ENCODE measurements around the gene YJEFN3. TPM values are rescaled to one million over a fixed set of nuclear protein-coding genes. Genes with fewer than 3 reads are reported as not detected.
A peak's percentile ranks its signal among the peaks of the same experiment; 100 is the strongest.

YJEFN3 gene, protein sequence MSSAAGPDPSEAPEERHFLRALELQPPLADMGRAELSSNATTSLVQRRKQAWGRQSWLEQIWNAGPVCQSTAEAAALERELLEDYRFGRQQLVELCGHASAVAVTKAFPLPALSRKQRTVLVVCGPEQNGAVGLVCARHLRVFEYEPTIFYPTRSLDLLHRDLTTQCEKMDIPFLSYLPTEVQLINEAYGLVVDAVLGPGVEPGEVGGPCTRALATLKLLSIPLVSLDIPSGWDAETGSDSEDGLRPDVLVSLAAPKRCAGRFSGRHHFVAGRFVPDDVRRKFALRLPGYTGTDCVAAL
- total RNA-seq (2021; ENCODE audit: unreplicated experiment) (6.1 TPM), Bru-seq, nascent RNA (percentile 57 among the genes with signal in this experiment), BruChase-seq, experiment 1, labeled RNA remaining after a 2-hour chase (percentile 77 among the genes with signal in this experiment), BruChase-seq, experiment 2, labeled RNA remaining after a 6-hour chase (percentile 79 among the genes with signal in this experiment)
- 4.7 TPM for polyA plus RNA-seq (2012; ENCODE audit: insufficient read length)
- long read RNA-seq, partial matches to known transcripts: 7 of 7 reads
- long read RNA-seq, other reads (novel, unspliced or antisense): 0 of 7 reads

DNA sequence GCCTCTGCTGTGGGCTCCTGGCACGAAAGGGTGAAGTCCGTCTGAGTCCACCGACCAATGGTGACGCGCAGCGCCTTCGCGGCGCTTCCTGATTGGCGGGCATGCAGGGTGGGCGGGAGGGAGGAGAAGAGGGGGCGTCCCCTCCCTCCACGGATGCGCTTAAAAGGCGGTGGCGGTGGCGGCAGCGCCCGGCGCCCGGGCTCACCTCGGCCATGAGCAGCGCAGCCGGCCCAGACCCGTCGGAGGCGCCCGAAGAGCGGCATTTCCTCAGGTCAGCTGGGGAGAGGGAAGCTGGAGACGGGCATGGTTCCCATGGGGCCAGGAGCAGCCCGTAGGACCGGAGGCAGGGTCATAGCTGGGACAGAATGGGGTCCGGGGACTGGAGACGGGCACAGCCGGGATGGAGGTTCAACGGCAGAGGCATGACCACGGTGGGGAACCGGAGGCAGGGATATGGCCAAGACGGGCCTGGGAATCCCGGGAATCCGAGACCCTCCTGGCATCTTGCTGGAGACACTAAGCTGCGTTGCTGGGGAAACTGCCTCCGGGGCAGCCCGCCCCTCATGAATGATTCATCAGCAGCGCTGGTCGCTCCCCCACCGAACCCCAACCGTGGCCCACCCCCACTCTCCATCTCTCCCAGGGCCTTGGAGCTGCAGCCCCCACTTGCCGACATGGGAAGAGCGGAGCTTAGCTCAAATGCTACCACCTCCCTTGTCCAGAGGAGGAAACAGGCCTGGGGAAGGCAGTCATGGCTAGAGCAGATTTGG, at the start of gene YJEFN3:
Gene YJEFN3, plus strand, starts transcription at position 191 of the 770 bp plus-strand sequence. Its CDS starts 22 bp downstream, at position 213.
- no peak for DNase-seq (ENCODE audit: low read depth, low spot score)
- ChIA-PET CTCF (no interaction called here), POLR2A (no interaction called here)

DNA sequence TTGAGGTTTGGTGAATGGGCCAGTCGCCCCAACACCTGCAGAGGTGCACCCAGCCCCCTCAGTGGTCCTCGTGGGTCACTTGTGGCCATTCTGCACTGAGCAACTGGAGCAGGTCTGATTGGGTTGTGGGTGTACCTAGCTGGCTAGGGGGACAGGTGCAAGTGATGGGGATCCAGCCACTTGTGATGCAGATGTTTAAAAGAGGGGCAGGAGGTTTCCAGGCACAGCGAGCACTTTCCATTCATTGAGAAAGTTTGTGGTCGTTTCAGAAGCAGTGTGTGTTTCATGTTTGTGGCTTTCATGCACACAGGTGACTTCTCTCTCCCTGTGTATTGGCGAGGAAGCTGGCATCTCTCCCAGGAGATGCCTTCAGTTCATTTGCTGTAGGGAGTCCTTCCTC, 48.0 kb upstream of the YJEFN3 start:
- TF ChIP-seq, protein P1, sequence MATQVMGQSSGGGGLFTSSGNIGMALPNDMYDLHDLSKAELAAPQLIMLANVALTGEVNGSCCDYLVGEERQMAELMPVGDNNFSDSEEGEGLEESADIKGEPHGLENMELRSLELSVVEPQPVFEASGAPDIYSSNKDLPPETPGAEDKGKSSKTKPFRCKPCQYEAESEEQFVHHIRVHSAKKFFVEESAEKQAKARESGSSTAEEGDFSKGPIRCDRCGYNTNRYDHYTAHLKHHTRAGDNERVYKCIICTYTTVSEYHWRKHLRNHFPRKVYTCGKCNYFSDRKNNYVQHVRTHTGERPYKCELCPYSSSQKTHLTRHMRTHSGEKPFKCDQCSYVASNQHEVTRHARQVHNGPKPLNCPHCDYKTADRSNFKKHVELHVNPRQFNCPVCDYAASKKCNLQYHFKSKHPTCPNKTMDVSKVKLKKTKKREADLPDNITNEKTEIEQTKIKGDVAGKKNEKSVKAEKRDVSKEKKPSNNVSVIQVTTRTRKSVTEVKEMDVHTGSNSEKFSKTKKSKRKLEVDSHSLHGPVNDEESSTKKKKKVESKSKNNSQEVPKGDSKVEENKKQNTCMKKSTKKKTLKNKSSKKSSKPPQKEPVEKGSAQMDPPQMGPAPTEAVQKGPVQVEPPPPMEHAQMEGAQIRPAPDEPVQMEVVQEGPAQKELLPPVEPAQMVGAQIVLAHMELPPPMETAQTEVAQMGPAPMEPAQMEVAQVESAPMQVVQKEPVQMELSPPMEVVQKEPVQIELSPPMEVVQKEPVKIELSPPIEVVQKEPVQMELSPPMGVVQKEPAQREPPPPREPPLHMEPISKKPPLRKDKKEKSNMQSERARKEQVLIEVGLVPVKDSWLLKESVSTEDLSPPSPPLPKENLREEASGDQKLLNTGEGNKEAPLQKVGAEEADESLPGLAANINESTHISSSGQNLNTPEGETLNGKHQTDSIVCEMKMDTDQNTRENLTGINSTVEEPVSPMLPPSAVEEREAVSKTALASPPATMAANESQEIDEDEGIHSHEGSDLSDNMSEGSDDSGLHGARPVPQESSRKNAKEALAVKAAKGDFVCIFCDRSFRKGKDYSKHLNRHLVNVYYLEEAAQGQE (IDR thresholded peaks at IDR 0.05; ENCODE audit: insufficient read depth in 1 of 2, low read depth in 2 of 2, low read length in 1 of 2): no peak
- no peak for TF ChIP-seq POLR2AphosphoS5 (IDR thresholded peaks at IDR 0.05; ENCODE audit: low read depth, low read length)
- TF ChIP-seq, protein P2, sequence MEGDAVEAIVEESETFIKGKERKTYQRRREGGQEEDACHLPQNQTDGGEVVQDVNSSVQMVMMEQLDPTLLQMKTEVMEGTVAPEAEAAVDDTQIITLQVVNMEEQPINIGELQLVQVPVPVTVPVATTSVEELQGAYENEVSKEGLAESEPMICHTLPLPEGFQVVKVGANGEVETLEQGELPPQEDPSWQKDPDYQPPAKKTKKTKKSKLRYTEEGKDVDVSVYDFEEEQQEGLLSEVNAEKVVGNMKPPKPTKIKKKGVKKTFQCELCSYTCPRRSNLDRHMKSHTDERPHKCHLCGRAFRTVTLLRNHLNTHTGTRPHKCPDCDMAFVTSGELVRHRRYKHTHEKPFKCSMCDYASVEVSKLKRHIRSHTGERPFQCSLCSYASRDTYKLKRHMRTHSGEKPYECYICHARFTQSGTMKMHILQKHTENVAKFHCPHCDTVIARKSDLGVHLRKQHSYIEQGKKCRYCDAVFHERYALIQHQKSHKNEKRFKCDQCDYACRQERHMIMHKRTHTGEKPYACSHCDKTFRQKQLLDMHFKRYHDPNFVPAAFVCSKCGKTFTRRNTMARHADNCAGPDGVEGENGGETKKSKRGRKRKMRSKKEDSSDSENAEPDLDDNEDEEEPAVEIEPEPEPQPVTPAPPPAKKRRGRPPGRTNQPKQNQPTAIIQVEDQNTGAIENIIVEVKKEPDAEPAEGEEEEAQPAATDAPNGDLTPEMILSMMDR (IDR thresholded peaks at IDR 0.05): no peak
- in situ Hi-C loops (cut with HindIII; ENCODE audit: low pct_unique_long_range_greater_than_20kb, low sequenced_read_pairs) (no loop called here), intact Hi-C loops (cut with micrococcal nuclease; ENCODE audit: unreplicated experiment) (no loop called here)
- H3K27me3 ChIP-seq (ENCODE audit: control insufficient read depth, insufficient read depth, low read length): no peaks in the 10 kb centered on the region
- ChIA-PET CTCF (no interaction called here), POLR2A (no interaction called here)
- BruUV-seq (replicated peaks): no TSS peak
- DNase-seq (ENCODE audit: low read depth, low spot score) (no peak), ATAC-seq (no peak)
- no peaks in the 10 kb centered on the region for H3K9me3 ChIP-seq (ENCODE audit: control insufficient read depth, insufficient read depth, low read depth, low read length)
- no peaks in the 10 kb centered on the region for H3K36me3 ChIP-seq (ENCODE audit: control insufficient read depth, insufficient read depth, low read length)
- no peak overlapping the region for H3K4me3 ChIP-seq (ENCODE audit: low read depth in 2 of 2, low read length in 2 of 2)
- no peak overlapping the region for H3K27ac ChIP-seq (ENCODE audit: low read length)
- H3K4me1 ChIP-seq (ENCODE audit: control insufficient read depth, insufficient read depth, low read length): peaks cover 7% of the 10 kb centered on the region; the same call in 1 of the 2 replicates

More for the DNA sequence above, at the start of gene YJEFN3:
- Histone ChIP-seq H3K4me1 (ENCODE audit: control insufficient read depth, insufficient read depth, low read length) (no peaks in the 10 kb centered on the region; the same call in 1 of the 2 replicates), H3K36me3 (ENCODE audit: control insufficient read depth, insufficient read depth, low read length) (no peaks in the 10 kb centered on the region), H3K9me3 (ENCODE audit: control insufficient read depth, insufficient read depth, low read depth, low read length) (no peaks in the 10 kb centered on the region), H3K27me3 (ENCODE audit: control insufficient read depth, insufficient read depth, low read length) (no peaks in the 10 kb centered on the region), H3K27ac (ENCODE audit: low read length) (no peak within 1 kb of the TSS), H3K4me3 (ENCODE audit: low read depth in 2 of 2, low read length in 2 of 2) (no peak within 1 kb of the TSS)
- intact Hi-C loops (cut with micrococcal nuclease; ENCODE audit: unreplicated experiment) (no loop called here), in situ Hi-C loops (cut with HindIII; ENCODE audit: low pct_unique_long_range_greater_than_20kb, low sequenced_read_pairs) (no loop called here)
- no peak for TF ChIP-seq POLR2AphosphoS5 (IDR thresholded peaks at IDR 0.05; ENCODE audit: low read depth, low read length)
- no peak for TF ChIP-seq SIN3A (IDR thresholded peaks at IDR 0.05; ENCODE audit: borderline replicate concordance, insufficient read depth, low read depth, low read length)
- TF ChIP-seq, protein P1 (IDR thresholded peaks at IDR 0.05; ENCODE audit: insufficient read depth in 1 of 2, low read depth in 2 of 2, low read length in 1 of 2): no peak
- TF ChIP-seq TCF7L2 (IDR thresholded peaks at IDR 0.05; ENCODE audit: low read depth, low read length): no peak
- TF ChIP-seq, protein P2 (IDR thresholded peaks at IDR 0.05): no peak
- no TSS peak for BruUV-seq (replicated peaks)
- ATAC-seq: no peak
